ENCODE results near the gene CFAP65. TPM values are rescaled to one million over a fixed set of nuclear protein-coding genes. Genes with fewer than 3 reads are reported as not detected.

The CFAP65 gene
- total and polyA plus RNA-seq, 2 of the 13 experiments (the other 11 are each of a cell fraction or from before 2014, with no cell fraction given), result 0.05 TPM; not detected in 1

GRCh38 chr2:219071131-219071816, 30.0 kb upstream of the CFAP65 start (continued):
- TF ChIP-seq ZNF318 (CRISPR knock-in tag; IDR thresholded peaks at IDR 0.05), result 0 out of 2 replicates have a peak, but pooled peaks have one; percentile 46
- TF ChIP-seq, protein P1, sequence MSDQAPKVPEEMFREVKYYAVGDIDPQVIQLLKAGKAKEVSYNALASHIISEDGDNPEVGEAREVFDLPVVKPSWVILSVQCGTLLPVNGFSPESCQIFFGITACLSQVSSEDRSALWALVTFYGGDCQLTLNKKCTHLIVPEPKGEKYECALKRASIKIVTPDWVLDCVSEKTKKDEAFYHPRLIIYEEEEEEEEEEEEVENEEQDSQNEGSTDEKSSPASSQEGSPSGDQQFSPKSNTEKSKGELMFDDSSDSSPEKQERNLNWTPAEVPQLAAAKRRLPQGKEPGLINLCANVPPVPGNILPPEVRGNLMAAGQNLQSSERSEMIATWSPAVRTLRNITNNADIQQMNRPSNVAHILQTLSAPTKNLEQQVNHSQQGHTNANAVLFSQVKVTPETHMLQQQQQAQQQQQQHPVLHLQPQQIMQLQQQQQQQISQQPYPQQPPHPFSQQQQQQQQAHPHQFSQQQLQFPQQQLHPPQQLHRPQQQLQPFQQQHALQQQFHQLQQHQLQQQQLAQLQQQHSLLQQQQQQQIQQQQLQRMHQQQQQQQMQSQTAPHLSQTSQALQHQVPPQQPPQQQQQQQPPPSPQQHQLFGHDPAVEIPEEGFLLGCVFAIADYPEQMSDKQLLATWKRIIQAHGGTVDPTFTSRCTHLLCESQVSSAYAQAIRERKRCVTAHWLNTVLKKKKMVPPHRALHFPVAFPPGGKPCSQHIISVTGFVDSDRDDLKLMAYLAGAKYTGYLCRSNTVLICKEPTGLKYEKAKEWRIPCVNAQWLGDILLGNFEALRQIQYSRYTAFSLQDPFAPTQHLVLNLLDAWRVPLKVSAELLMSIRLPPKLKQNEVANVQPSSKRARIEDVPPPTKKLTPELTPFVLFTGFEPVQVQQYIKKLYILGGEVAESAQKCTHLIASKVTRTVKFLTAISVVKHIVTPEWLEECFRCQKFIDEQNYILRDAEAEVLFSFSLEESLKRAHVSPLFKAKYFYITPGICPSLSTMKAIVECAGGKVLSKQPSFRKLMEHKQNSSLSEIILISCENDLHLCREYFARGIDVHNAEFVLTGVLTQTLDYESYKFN (CRISPR knock-in tag; conservative IDR thresholded peaks at IDR 0.05), result peak; percentile 97
- TF ChIP-seq PHF20 (CRISPR knock-in tag; IDR thresholded peaks at IDR 0.05), result 0 out of 2 replicates have a peak, but pooled peaks have one; percentile 32
- TF ChIP-seq ZNF143 (CRISPR knock-in tag; IDR thresholded peaks at IDR 0.05), result 0 out of 2 replicates have a peak, but pooled peaks have one; percentile 15
- TF ChIP-seq, protein P2, sequence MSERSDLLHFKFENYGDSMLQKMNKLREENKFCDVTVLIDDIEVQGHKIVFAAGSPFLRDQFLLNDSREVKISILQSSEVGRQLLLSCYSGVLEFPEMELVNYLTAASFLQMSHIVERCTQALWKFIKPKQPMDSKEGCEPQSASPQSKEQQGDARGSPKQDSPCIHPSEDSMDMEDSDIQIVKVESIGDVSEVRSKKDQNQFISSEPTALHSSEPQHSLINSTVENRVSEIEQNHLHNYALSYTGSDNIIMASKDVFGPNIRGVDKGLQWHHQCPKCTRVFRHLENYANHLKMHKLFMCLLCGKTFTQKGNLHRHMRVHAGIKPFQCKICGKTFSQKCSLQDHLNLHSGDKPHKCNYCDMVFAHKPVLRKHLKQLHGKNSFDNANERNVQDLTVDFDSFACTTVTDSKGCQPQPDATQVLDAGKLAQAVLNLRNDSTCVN (CRISPR knock-in tag; IDR thresholded peaks at IDR 0.05; ENCODE audit: borderline replicate concordance), result no peak
- TF ChIP-seq ZBTB4 (CRISPR knock-in tag; IDR thresholded peaks at IDR 0.05; ENCODE audit: borderline replicate concordance), result no peak

All from HepG2 (cell line).